ENCODE data around the gene TENM4.

TENM4 gene

DNA sequence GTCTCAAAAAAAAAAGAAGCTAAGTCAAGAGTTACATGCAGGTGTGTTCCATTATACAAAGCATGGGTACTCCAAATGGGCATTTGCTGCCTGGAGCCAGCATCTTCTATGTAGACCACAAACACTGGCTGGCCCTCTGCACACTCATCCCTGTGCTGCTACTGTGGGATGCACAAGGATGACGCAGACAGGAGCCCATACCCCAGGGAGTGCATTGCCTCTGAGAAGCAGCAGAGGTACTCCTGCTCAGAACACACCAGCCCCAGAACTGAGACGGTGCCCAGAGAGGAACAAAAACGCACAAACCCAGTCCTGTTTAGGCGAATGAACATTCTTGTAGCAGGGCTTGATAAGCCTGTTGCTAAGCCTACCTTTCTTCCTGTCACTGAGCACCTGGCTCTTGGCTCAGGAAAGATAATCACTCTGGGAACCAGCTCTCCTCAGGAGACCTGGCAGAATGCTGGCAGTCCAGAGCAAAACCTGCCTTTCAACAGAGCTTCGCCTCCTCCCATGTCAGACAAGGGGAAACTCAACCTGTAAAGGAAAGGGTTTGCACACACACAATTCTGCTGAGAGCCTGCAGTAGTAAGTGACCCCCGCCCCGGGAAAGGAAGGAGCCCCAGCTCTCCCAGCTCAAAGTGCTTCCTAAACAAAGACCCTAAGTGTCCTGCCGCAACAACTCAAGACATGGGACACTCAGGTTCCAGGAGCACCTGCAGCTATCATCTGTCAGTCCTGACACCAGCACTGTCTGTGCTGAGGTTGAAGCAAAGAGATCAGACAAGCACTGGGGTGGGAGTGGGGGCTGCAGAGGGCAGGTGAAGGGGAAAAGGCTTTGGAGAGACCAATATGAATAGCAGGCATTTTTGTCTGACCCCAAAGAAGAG, 145.7 kb downstream of the TENM4 start:
- DNase-seq (ENCODE audit: low read depth): no peak

DNA sequence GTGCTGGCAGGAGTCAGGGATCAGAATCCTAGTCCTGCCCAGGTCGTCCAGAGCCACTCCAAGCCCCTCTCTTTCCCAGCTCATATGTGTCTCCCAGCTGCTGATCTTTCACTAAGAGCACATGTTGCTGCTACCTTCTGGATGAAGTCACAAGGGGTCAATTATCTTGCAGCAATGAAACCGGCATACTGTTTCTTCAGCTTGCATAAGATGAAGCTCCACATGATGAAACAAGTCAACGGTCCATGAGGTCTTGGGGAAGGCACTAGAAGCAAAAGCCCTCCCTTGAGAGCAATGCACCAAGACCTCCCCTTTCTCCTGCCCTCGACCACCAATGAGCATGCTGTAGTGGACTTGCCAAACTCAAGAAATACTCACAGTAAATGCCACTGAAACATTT, 148.9 kb downstream of the TENM4 start:
- no peak for DNase-seq (ENCODE audit: low read depth)

DNA sequence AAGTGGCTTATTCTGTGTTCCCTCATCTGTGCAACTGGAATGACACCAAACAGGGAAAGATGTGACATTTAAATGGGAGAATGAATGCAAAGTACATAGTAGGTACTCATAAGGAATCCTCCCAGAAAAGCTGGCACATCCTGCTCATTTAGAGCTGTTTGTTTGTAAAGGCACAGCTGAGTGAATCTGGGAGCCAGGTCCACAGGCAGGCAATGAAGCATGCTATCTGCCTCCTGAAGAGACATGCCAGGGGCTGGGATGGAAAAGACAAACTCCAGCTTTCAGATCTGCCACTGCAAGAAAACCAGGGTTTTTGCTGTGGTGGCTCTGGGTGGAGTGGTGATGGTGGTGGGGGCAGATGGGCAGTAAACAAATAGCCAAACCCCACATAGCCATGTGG, 150.1 kb downstream of the TENM4 start:
- no peak for DNase-seq (ENCODE audit: low read depth)

DNA sequence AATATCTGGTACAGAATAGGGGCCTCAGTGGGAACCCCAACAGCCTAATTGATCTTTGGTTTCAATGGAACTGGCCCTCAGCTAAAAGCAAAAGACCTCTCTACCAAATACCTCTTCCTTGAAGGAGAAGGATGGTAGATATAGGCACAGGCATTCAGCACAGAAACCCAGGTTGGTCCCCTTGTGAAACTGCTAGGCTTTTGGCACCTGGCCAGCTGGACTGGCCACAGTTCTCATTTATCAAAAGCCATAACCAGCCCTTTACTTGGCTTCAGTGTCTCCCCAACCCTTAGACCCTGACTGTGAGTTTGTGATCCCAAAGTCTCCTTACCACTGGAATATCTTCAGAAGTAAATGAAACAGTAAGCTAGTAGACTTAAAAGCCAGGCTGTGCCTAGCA, 152.9 kb downstream of the TENM4 start:
- DNase-seq (ENCODE audit: low read depth): no peak

DNA sequence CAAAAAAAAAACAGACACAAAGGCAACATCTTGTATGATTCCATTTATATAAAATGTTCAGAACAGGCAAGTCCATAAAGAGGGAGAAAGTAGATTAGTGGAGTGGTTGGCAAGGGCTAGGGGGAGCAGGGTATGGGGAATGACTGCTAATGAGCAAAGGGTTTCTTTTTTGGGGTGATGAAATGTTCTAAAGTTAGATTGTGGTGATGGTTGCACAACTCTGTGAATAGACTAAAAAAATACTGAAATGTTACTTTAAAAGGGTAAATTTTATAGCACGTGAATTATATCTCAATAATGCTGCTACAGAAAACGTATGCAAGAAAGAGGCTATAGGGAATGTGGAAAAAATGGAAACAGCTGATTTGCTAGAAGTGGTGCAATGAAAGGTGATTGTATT, 155.1 kb downstream of the TENM4 start:
- DNase-seq (ENCODE audit: low read depth): no peak

DNA sequence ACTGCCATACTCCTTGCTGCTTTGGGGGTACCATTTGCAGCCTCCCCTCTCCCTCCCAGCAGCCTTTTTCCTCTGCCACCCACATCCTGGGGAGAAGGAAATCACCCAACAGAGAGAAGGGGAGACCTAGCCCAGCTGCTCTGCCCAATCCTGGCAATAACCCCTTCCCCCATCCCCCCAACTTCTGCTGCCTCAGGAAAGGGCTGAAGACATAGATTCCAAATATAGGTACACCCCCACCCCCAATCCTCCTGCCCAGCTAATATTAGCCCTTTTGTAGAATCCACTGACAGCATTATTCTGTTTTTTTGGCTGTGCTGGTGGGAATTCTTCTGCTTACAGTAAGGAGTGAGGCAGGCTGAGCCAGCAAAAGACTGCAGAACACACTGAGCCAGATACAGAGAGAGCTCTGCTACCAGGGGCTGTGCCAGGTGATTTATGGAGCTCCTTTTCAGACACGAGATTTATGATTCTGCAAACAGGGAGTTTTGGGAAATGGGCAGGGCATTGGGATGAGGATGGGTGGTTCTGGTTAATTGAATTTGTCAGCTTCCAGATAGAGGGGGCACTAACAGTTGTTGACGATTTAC, 164.0 kb downstream of the TENM4 start:
- no peak for DNase-seq (ENCODE audit: low read depth)

GRCh38 chr11:79274636-79275331, 166.0 kb downstream of the TENM4 start:
- peak; percentile 50 for DNase-seq (ENCODE audit: low read depth)

DNA sequence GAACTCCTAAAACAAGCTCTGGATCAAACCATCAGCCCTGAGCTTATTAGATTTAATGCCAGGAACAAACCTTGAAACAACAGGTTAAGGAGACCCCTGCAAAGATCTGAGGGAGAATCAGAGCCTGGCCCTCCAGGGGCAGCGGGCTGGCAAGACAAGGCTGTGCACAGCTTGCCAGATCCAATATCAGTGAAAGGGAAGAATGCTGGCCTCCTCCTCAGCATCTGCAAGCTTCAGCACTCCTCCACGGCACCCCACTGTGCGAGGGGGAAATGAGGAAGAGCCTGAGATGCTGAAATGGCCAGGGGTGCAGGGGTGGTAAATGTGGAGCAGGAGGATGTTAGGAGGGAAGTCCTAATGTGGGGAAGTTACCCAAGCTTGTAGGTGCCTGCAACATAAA, 167.0 kb downstream of the TENM4 start:
- DNase-seq (ENCODE audit: low read depth): no peak

GRCh38 chr11:79269611-79270307, 171.1 kb downstream of the TENM4 start:
- DNase-seq (ENCODE audit: low read depth): no peak

DNA sequence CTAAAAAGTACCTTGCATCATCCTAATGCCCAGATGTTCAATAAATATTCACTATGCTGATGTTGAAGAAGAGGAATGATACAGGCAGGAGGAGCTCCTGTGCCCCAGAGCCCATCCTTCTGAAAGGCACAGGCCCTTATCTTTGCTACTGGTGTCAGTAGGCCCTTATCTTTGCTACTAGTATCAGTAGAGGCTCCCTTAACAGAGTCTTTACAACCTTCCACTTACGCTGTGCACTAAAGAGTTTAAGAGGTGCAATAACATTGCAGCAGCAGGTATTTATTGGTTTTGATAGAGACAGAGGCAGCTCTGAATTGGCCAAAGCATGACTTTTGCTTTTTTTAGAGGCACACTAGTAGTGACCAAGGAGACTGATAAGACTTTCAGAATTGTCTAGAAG, 174.4 kb downstream of the TENM4 start:
- no peak for DNase-seq (ENCODE audit: low read depth)

DNA sequence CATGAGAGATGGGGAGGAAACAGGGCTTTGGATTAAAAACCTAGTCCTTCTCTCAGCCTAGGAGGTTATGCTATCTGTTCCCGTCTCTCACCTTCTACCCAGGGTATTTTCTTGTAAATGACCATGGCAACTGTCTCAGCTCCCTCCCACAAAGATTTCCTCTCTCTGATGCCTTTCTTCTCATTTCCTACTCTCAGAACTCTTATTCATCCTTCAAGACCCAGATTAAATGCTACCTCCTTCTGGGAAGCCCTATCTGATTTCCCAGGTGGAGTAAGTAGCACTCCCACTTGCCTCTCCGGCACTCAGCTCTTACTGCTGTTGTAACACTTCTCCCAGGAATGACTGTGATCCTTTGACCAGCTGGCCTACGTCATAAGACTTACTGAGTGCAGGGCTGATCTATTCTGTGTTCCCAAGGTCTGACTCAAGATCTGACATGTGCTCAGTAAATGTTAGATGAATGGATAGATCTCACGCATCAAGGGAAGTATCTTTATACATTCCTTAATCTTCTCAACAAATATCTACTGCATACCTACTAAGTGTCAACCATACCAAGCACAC, 175.0 kb downstream of the TENM4 start:
- DNase-seq (ENCODE audit: low read depth): no peak

DNA sequence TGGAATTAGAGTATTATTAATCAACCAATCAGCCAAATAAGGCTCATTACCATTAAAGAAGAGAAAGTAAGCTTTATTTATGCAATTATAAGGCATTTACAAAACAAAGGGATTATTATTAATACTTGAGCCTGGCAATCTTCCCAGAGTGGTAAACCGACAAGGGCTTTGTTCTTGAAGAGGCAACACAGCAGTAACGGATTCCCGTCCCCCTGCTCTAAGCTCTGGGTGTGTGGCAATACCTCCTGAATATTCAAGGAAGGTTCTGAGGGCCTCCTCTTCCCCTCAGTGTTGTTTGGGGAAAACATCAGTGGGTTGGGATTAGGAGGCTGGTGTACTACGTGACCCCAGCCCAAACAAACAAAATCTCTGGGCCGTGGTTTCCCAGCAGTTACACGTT, 176.5 kb downstream of the TENM4 start:
- no peak for DNase-seq (ENCODE audit: low read depth)

GRCh38 chr11:79263001-79263400, 177.8 kb downstream of the TENM4 start:
- no peak for DNase-seq (ENCODE audit: low read depth)

DNA sequence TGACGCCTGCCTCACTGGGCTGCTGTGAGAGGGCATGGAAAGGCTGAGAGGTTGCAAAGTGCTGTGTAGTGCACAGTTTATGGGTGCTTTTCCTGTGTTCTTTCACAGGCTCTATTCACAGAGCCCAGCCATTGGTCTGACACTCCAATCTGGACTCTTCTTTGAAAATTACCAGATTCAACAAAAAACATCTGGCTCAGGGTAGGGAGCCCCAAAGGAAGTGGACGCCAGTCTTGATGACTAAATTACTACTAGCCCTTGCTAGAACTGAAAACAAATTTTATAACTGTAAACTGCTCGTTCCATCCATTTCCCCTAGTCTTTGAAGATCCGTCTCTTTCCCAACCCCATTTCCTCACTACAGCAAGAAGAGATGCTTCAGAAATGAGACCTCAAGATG, 178.6 kb downstream of the TENM4 start:
- peak; percentile 75 for DNase-seq (ENCODE audit: low read depth)

DNA sequence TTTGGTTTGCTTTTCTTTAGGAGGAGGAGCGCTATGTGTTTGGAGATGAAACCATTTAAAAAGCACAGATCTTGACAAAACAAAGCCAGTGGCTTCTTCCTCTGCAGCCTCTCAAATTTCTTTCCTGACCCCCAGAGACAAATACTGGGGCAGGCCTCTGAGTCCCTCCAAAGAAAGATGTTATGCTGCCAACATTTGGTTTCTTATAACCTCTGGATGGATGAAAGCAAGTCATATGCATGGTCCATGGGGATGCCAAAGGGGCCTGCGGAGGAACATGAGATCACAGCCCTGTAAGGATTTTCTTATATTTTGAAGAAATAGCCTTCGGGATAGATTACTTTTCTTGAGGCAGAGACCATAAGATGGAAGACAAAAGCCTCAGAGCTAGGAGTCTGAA, 179.1 kb downstream of the TENM4 start:
- DNase-seq (ENCODE audit: low read depth): no peak

DNA sequence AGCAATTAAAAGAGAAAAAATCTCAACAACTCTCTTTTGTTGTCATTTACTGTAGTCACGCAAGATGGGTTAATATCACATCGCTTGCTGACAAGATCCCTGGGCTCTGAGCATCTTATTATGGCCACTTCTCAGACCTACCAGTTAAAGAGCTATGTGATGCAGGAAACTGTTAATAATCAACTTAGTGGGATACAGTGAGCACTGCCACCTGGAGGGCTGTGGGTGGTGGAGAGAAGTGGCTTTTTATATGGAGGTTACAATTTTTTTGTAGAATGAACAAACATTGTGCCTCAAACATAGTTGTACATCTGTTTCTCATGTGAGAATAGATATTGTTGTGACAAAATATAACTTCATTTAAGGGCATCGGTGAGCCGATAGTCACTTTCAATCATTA, 181.0 kb downstream of the TENM4 start:
- DNase-seq (ENCODE audit: low read depth): no peak

DNA sequence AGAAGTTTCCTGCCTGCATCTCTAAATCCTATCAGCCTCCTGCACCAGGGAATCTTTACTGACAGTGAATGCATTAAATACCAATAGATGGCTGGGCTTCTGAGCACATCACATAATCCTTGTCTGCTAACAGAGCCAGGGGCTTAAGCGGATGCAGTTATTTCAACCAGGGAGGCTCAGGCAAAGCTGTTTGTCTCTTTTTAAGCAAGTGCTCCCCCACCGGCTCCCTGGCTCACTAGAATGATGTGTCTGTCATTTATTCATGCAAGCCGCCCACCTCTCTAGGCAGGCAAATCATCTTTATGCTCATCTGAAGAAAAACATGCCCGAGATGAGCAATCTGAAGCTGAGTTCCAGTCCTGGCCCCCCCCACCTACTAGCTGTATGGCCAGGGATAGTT, 182.3 kb downstream of the TENM4 start:
- DNase-seq (ENCODE audit: low read depth): no peak

DNA sequence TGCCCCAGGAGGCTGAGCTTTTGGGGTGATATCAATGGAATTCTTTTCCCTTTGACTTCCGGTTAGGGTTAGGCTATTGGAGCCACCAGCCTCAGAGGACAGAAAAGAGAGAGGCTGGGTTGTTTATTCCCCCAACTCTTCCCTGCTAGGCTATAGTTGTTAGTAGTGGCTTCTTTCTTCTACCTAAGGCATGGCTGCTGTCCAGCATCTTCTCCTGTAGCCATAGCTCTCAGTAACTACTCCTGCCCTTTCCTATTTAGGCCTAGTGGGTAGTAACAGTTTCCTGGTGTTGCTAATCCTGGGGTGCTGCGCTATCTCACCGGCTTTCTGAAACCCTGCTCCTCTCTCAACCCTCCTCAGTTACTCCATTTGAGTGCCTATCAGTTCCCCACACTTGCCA, 184.9 kb downstream of the TENM4 start:
- DNase-seq (ENCODE audit: low read depth): no peak

- no peak for DNase-seq (ENCODE audit: low read depth)
Observed at GRCh38 chr11:79253280-79253679, 187.6 kb downstream of the TENM4 start.

DNA sequence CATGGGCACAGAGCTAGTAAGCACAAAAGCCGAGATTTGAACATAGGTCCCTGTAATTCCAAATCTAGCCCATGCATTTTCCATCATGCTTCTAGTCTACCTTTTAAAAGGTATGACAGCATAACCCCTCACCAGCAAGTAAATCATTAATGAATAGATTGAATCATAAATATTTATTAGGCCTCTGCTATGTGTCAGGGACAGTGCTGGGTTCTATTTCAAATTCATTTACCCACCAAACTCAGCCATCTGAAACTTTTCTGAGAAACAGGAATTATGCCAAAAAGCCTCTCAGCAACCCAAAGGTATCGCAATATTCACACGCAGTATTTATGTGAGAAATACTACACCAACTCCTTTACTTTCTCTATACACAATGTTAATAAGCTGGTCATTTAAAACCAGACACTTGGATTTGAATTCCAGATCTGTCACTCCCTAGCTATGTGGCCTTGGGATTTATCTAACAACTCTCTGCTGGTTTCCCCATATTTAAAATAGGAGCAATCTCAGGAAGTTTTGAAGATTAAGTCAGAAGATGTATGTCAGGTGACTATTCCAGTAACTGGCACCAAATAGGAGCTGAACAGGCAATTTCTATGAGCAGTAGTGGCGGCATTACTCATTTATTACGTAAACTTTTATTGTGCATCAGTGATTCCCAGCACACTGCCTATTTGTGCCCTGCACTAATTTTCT, 191.4 kb downstream of the TENM4 start:
- peak; percentile 35 for DNase-seq (ENCODE audit: low read depth)

DNA sequence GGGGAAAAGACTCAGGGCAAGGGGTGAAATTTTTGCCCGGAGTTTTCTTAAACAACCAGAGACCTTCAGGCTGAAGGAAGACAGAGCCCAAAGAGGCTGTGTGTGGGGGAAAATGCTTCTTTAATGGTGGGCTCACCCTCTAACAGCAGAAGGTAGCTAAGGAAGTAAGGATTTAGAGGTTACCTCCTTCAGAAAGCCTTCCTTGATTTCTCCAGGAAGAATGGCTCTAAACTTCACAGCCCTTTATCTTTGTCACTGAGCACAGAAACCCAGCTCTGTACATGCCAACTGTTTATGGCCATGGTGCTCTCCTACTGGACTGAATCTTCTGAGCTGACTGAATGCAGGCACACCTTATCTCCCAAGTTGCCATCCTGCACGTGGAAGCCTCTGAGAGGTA, 196.0 kb downstream of the TENM4 start:
- DNase-seq (ENCODE audit: low read depth): no peak
